Stimulated activated CD8-positive, alpha-beta memory T cell treated with anti-CD3 and anti-CD28 coated beads, Interleukin-2, amount 100 ng/mL, for 1 hour (primary cell): ENCODE data around the gene SPN.
"Not testable (repeated sequence)": the region's sequence is repeated elsewhere in the genome, so short reads cannot be mapped to it uniquely, and the experiment has no call there.

Experiments
- DNase-seq, 2 donors: peaks; one replicate each; pipeline ENCODE4 v3.0.0-alpha.2; 2020; ENCODE audit warnings: low read depth in 2 of 2

The SPN gene

DNA sequence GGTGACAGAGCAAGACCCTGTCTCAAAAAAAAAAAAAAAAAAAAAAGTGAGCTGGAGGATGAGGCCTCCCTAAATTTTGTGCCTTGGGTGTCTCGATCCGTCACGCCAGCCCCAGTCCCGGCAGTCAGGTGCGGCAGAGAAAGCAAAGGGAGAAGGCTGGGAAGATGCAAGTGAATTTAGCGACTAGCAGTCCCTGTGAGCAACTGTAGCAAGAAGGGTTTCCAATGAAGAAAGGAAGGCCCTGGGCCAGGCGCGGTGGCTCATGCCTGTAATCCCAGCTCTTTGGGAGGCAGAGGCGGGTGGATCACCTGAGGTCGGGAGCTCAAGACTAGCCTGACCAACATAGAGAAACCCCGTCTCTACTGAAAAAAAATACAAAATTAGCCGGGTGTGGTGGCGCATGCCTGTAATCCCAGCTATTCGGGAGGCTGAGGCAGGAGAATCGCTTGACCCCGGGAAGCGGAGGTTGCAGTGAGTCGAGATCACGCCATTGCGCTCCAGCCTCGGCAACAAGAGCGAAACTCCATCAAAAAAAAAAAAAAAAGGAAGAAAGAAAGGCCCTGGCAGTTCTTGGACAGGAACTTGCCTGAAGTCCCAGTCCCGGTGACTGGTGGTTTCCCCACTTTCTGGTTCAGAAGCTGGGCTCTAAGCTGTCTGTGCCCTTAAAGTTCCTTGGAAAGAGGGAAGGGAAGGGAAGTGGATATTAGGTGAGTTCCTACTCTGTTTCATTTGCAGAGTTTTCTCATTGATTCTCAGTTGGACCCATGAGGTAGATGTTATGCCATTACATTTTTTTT lies 14.1 kb downstream of the SPN start:
- no peak for DNase-seq

DNA sequence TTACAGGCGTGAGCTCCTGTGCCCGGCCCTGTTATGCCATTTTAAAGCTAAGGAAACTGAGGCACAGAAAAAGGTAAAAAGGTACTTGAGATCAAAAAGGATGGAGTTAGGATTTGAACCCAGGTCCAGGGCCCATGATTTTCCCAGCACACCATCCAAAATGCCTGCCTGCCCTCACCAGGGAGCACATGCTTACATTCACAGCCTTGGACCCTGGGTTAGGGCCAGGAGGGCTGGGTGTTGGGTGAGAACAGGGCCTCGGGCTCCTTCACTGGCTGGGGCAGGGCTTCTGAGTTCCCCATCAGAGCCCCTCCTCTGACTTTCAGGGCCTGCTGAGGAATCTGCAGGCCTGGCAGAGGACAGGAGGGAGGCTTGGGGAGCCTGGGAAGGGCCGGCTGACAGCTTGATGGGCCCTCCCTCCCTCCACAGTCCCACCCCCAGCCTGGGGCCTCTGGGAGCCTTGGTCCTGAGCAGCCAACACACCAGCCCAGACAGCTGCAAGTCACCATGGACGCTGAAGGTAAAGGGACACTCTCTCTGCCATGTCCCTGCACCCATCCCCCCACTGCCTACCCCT lies 15.7 kb downstream of the SPN start, which contains the start of gene QPRT:
Gene QPRT, plus strand, starts transcription at position 490 of the 577 bp plus-strand sequence. Its CDS starts 18 bp downstream, at position 508.
- DNase-seq, result no peak

DNA sequence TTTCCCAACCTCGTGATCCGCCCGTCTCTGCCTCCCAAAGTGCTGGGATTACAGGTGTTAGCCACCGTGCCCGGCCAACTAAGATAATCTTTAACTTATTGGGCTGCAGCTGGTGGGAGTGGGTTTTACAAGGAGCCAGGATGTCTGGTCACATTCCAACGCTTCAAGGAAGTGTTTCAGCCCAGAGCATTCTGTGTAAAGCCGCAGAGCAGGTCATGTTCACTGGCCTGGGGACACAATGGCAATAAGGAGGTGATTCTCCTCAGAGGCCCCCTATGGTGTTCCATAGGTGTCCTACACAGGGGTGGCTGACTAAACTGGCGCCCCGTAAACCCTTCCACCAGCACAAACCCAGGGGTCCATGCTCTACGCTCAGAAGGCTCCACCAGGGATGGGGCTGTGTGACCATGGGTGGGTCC lies 17.1 kb downstream of the SPN start:
- no peak for DNase-seq

DNA sequence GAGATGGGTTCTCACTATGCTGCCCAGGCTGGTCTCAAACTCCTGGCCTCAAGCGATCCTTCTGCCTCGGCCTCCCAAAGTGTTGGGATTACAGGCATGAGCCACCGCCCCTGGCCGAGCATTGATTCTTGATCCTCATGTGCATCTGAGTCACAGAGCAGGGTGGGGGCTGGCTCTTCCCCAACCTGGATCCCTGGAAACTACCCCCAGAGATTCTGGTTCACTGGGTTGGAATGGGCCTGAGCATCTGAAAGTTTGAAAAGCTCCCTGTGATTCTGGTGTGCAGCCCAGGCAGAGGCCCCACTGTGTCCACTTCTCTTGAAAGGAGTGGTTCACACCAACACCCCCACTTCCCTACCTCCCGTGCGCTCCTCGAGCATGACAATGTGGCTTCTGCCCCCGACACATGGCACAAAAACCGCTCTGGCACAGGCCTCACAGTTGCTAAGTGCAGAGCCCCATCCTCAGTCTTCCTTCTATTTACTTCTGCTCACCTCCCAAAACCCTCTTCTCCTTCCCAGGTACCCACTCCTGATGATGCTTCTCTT lies 20.6 kb downstream of the SPN start:
- DNase-seq, result no peak

DNA sequence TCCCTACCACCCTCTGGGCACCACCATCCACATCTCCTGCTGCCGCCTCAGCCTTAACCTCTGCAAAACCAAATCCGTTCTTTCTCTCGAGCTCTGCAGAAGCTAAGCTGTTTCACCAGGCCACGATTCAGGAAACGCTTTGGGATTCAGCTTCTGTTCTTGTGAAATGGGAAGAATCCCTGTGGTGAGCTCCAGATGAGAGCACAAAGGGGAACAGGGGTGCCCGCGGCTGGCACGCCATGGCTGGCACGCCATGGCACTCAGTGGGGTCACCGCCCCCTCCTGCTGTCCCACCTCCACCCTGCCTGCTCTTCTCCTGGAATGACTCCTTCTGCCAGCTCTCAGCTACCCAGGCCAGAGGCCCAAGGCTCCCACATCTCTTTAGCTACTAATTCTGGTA lies 21.6 kb downstream of the SPN start:
- DNase-seq, result no peak

DNA sequence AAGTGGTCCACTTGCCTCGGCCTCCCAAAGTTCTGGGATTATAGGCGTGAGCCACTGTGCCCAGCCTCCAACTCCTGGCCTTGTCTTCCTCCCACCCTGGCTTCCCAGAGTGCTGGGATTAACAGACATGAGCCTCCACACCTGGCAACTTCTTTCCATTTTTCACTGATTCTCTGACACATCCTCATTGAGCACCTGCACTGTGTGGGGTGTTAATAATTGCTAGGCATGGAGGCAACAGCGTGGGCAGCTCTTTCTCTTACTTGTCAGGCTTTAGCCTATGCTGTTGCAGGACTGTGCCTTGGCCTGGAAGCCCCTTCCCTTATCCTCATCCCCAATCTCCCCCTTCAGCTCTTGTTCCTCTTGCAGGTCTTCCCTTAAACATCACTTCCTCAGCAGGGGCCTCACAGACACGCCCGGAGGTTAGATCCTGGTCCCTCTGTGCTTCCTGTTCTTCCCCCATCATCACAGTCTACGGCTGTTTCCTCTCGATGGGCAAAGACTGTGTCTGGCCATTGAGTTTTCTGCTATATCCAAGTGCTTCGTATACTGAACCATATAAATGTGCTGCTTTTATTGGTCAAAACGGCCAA lies 23.8 kb downstream of the SPN start:
- no peak for DNase-seq

DNA sequence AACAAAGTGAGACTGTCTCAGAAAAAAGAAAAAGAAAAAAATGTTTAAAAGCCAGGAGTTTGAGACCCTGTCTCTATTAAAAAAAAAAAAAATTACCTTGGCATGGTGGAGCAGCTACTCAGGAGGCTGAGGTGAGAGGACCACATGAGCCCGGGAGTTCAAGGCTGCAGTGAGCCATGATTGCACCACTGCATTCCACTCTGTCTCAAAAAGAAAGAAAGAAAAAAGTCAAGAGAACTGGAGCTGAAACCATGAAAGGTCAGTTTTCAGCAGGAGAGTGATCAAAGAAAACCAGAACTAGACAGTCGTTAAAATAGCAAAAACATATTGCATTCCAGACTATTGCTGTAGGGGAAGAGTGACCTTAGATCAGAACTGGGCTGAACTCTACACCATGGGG lies 24.7 kb downstream of the SPN start:
- no peak for DNase-seq

DNA sequence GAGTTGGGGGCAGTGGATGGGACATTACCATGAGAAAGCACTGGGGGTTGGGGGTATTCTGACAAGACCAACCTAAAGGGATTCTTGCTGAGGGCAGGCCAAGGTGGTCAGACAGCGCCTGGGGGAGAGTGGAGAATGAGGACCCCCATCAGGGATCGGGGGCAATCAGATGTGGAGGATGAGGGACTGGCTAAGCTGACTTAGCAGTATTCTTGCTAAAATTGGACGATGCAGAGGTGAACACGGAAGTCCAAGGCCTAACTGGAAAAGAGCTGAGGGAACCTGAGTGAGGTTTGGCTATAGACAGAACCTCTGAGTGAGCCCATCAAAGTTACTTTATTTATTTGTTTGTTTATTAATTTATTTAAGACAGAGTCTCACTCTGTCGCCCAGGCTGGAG lies 25.1 kb downstream of the SPN start:
- DNase-seq, result no peak

DNA sequence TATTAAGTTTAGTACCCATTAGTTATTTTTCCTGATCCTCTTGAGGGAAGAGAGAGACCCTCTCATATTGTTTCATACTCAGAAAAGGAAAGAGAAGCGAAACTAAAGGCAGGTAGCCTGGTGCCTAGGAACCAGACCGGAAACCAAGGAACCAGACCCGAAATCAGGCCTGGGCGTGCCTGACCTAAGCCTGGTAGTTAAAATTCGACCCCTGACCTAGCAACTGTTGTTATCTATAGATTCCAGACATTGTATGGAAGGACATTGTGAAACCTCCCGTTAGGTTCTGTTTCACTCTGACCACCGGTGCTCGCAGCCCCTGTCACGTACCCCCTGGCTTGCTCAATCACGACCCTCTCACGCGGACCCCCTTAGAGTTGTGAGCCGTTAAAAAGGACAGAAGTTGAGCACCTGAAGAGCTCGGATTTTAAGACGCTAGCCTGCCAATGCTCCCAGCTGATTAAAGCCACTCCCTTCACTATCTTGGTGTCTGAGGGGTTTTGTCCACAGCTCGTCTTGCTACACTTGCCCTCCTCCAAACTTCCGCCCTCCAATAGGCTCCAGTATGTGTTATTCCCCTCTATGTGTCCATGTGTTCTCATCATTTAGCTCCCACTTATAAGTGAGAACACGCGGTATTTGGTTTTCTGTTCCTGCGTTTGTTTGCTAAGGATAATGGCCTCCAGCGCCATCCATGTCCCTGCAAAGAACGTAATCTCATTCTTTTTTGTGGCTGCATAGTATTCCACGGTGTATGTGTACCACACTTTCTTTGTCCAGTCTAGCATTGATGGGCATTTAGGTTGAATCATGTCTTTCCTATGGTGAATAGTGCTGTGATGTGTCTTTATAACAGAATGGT lies 26.7 kb downstream of the SPN start:
- DNase-seq, result not testable (repeated sequence)

DNA sequence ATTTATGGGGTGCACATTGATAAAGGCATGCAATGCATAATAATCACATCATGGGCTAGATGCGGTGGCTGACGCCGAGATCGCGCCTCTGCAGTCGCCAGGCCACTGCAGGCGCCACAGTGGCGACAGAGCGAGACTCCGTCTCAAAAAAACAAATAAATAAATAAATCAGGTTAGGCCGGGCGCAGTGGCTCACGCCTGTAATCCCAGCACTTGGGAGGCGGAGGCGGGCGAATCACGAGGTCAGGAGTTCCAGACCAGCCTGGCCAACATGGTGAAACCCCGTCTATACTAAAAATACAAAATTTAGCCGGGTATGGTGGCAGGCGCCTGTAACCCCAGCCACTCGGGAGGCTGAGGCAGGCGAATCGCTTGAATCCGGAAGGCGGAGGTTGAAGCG lies 29.6 kb downstream of the SPN start:
- not testable (repeated sequence) for DNase-seq

DNA sequence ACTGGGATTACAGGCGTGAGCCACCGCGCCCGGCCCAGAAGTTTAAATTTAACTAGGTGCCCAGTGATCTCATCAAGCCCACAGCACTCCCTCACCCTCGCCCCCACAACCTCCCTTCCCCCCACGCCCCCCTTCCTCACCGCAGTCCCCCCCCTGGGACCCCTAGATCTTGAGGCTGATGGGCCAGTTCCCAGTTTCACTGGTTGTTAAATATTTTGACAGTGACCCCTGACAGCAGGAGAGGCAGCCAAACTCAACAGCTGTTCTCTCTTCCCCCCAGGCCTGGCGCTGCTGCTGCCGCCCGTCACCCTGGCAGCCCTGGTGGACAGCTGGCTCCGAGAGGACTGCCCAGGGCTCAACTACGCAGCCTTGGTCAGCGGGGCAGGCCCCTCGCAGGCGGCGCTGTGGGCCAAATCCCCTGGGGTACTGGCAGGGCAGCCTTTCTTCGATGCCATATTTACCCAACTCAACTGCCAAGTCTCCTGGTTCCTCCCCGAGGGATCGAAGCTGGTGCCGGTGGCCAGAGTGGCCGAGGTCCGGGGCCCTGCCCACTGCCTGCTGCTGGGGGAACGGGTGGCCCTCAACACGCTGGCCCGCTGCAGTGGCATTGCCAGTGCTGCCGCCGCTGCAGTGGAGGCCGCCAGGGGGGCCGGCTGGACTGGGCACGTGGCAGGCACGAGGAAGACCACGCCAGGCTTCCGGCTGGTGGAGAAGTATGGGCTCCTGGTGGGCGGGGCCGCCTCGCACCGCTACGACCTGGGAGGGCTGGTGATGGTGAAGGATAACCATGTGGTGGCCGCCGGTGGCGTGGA lies 31.5 kb downstream of the SPN start:
- DNase-seq, result no peak

DNA sequence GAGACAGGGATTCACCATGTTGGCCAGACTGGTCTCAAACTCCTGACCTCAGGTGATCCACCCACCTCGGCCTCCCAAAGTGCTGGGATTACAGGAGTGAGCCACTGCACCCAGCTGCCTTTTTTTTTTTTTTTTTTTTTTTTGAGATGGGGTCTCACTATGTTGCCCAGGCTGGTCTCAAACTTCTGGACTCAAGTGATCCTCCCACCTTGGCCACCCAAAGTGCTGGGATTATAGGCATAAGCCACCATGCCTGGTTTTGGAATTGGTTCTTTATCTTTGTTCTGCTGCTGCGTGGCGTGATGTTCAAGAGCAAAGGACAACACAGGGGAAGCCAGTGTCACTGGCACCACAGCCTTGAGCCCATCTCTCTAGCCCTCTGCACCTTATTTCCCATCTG lies 32.6 kb downstream of the SPN start:
- not testable (repeated sequence) for DNase-seq

DNA sequence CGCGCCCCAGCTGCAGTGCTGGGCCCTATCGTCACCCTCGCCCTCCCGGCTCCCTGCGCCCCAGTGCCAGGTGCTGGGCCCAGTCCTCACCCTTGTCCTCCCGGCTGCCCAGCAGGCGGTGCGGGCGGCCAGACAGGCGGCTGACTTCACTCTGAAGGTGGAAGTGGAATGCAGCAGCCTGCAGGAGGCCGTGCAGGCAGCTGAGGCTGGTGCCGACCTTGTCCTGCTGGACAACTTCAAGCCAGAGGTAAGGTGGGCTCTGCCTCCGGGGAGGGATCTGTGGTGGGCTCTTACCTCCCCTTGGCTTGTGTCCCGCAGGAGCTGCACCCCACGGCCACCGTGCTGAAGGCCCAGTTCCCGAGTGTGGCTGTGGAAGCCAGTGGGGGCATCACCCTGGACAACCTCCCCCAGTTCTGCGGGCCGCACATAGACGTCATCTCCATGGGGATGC lies 33.9 kb downstream of the SPN start:
- no peak for DNase-seq

DNA sequence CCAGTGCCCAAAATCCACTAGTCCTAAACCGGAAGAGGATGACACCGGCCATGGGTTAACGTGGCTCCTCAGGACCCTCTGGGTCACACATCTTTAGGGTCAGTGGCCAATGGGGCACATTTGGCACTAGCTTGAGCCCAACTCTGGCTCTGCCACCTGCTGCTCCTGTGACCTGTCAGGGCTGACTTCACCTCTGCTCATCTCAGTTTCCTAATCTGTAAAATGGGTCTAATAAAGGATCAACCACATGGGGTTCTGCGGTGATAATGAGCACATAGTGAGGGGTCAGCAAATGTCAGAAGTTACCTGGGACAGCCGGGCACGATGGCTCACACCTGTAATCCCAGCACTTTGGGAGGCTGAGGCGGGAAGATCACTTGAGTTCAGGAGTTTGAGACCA lies 34.3 kb downstream of the SPN start:
- DNase-seq, result no peak

DNA sequence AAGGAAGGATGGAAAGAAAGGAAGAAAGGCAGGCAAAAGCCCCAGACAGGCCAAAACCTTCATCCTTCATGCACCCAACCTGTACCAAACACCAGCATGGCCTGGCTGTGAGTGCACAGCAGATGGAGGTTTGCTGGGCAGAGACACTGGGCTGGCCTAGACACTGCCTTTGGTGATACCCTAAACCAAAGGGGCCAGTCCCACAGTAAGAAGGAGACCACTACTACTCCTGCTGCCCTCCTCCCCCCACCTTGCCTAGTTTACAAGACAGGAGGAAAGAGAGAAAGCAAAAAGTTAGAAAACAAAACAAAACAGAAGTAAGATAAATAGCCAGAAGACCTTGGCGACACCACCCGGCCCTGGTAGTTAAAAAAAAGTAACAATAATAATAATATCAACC lies 35.0 kb downstream of the SPN start:
- no peak for DNase-seq

DNA sequence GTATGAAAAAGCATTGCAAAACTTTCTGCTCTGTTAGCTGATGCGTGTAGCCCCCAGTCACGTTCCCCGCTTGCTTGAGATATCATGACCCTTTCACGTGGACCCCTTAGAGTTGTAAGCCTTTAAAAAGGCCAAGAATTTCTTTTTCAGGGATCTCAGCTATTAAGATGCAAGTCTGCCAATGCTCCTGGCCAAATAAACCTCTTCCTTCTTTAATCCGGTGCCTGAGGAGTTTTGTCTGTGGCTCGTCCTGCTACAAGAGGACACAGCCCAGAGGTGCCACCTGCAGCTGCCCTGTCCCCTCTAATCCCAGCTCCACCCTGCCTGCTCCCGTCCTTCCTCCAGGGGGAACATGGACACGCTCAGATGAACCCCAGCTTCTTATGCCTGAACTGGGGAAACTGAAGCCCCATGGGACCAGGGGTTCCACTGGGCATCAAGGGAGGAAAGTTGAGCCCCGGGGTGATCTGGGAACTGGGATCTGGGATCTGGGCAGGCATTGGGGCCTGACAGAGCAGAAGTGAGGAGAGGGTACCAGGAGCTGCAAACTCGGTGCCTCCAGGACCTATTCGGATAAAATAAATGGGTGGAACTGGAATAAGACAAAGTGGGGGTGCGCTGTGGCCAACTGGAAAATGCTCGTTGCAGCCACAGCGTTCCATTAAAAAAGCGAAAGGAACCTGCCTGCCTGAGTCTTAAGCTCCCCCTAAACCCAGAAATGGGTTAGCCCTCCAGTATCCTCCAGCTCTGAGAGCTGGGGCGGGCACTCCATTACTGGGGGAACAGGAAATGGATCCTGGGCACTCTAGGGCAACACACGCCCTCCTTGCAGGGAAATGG lies 35.7 kb downstream of the SPN start:
- no peak for DNase-seq

DNA sequence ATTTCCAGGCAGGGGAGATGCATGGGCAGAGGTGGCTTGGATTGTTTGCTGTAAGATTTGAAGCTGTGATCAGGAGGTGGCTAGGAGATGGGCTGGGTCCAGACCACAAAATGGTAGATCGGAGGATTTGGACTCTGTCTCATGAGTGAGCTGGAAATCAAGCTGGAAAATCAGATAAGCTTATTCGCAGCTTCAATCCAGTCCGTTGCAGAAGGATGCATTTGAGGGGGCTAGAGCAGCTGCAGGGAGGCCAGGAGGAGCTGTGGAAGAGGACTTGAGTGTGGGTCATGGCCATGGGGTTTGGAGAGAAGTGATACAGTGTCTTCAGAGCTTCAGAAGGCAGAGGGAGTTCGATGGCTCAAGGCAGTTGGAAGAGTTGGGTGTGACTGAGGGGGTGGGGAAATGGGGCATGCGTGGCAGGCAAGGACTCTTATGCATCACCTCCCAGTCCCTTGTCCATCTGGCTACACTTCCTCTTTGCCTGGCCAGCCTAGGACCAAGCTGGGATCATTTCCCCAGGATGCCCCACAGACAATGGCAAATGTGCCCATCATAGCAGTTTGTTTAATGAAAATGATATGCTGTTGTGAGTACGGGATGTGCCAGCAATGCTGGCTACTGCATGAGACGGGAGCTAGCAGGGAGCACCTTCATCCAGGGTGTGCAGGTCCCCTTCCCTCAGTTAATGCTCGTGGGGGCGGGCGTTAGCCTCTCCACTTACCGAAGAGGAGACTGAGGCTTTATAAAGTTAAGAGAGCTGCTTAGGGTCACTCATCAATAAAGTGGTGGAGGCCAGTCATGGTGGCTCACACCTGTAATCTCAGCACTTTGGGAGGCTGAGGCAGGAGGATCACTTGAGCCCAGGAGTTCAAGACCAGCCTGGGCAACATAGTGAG lies 36.5 kb downstream of the SPN start:
- DNase-seq, result no peak

DNA sequence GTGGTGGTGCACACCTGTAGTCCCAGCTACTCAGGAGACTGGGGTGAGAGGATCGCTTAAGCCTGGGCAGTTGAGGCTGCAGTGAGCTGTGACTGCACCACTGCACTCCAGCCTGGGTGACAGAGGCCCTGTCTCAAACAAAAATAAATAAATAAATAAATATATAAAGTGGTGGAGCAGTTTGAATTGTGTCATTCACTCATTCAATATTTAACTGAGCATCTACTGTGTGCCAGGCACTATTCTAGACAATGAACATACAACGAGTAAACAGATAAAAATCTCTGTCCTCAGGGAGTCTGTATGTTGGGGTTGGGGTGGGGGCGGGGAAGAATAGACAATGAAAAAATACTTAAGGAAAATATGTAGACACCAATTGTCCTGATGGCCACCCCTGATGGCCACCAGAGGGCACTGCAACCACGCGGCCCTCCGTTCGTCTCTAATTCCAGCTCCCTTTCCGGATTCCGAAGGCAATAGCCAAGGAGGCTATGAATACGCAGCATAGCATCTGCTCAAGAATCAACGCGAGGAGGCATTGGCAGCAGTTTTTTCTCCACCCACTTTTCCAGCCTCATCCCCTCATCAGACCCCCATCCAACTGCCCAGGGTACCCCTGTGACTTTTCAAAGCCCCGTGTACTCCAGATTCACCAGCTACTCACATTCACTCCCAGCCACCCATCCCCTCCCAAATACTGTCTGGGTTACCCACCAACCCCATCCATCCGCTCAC lies 37.4 kb downstream of the SPN start:
- peak; percentile 49 to 58 for DNase-seq
